HG03135 (cell line): ENCODE results near the gene SYK.
"Not testable (repeated sequence)": the region's sequence is repeated elsewhere in the genome, so short reads cannot be mapped to it uniquely, and the experiment has no call there.

ENCODE experiments used
- ATAC-seq: cut with Tn5 transposase; IDR thresholded peaks from one replicate; pipeline ENCODE4 v1.9.1; 2021; ENCODE audit warnings: mild to moderate bottlenecking, moderate library complexity; ENCODE audit not compliant: unreplicated experiment

SYK gene

GRCh38 chr9:90872835-90873294, 71.2 kb downstream of the SYK start:
- no peak for ATAC-seq

GRCh38 chr9:90873422-90873821, 71.8 kb downstream of the SYK start:
- ATAC-seq, result no peak

DNA sequence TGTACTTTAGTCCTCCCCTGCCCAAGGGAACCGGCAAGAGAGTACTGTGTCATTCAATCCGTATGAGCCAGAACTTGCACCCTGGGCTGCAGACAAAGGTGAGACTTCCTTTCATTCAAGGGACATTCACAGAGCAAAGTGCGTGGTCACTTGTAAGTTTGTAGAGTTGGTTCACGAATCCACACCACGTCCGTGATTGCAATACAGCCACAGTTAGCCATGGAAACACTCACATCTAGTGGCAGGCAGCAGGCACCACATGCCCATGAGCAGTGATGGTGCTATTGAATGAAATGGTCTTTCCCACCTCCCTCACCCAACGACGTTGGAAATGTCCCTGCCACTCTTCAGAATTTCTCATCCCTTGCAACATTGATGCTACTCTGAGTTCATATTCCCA, 72.6 kb downstream of the SYK start:
- ATAC-seq, result no peak

DNA sequence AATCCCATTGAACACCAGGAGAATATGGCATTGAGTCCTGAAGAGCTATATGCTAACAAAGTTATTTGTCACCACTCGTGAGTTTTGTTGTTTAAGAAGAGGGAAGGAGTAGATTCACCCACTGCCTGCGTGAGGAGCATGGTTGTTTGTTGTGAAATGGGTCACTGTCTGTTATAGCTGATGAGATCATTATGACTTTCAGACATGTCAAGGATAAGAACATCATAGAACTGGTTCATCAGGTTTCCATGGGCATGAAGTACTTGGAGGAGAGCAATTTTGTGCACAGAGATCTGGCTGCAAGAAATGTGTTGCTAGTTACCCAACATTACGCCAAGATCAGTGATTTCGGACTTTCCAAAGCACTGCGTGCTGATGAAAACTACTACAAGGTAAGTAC, 76.9 kb downstream of the SYK start:
- no peak for ATAC-seq

DNA sequence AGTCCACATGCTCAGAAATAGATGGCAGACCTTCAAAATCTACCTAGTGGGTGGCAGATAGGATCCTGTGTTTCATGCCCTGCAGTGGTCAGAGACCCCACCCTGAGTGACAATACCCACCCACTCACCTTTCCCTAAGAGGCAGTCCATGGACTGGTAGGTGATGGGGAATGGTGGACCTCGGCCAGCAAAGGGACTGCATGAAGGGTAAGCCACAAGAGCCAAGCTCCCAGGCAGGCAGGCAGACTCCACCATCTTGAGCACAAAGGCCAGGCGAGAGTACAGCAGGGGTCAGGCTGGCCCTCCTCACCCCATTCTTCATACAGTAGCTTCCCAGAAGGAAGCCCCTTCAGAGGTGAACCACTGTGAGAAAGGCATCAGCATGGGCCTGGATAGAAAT, 78.4 kb downstream of the SYK start:
- no peak for ATAC-seq

GRCh38 chr9:90880669-90881068, 79.0 kb downstream of the SYK start:
- no peak for ATAC-seq

DNA sequence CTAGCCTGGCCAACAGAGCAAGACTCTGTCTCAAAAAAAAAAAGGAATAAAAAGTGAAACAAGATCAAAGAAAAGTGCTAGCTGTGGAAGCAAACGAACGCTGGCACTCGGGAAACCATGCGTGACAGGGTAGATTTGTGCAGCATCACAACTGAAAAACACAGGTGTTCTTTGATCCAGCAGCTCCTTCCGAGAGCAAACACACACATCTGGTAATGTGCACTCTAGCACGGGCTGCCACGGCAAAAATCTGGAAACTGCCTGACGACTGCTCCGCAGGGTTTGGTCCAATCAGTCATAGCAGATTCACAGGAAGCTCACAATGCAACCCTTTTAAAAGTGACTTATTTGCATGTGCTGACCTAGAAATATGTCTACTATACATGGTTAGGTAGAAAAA, 80.0 kb downstream of the SYK start:
- no peak for ATAC-seq

DNA sequence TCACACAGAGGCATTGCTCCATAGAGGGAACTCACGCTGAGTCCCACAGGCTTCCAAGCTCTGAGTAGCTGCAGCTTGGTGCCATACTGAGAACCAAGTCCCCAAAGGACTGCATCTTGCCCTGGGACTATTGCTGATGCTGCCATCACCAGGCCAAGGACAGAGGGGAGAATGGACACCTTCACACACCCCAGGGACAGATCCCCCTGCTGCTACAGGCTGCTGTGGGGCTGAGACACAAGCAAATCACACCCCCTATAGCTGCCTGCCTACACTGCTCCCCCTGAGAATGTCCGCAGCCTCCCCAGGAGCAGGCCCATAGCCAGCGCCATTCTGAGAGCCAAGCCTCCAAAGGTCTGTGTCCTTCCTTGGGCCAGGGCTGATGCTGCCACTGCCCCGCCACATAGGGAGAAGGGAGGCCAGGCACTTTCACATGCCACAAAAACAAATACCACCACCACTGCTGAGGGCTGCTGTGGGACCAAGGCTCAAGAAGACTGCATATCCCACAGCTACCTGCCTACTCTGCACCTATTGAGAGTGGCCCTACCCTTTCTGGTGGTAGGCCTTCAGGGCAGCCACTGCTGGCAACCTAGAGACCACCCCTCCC, 81.5 kb downstream of the SYK start:
- ATAC-seq, result no peak

- no peak for ATAC-seq
These were observed 82.0 kb downstream of the SYK start for GRCh38 chr9:90883661-90884060.

GRCh38 chr9:90884178-90884577, 82.6 kb downstream of the SYK start:
- ATAC-seq, result no peak

- ATAC-seq, result not testable (repeated sequence)
These were observed 85.2 kb downstream of the SYK start for GRCh38 chr9:90886868-90887267.

GRCh38 chr9:90888941-90889340, 87.3 kb downstream of the SYK start:
- ATAC-seq, result no peak

GRCh38 chr9:90890146-90890810, 88.7 kb downstream of the SYK start:
- ATAC-seq, result no peak

DNA sequence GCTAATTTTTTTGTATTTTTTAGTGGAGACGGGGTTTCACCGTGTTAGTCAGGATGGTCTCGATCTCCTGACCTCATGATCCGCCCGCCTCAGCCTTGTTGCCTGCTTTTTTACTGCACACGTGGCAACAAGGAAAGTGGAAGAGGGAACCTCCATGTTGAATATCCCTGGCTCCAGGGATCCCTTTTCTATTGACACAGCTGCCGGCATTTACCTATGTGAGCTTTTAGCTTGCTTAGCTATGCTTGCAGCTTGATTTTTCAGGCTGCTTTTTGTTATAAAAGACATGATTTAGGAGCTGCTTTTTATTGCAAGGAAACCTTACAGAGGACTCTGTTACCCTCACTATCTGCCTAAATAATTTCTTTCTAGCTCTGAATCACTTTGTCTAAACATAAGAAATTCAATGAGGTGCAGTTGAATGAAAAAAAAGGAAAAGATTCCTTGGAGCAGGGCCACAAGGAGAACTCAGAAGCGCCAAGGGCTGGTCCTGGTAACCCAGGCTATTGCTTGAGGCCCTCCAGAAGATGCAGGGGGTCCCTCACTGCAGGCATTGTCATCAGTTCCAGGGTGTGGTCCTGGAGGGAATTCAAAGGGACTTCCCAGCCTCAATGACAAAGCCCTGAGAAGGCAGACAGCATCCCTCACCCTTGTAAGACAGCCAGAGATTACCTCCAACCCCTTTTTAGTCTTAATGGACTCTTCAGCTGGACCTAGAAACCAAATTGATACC, 89.9 kb downstream of the SYK start:
- no peak for ATAC-seq

DNA sequence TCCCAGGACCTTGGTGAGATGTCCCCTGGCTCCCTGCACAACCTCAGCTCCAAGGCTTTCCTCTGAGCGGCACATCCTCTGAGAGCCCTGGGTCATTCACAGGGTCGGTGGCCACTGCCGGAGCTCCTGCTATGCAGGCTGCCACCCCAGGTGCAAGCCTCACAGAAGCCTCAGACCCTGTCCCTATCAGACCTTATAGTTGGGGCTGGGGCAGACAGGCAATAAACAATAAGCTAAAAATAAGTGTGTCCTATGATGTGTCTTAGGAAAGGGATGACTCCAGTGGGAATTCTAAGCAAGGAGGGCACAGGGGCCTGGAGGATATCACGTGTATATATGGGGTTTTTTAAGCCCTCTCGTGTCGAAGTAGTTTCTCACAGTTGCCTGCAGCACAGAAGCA, 91.3 kb downstream of the SYK start:
- no peak for ATAC-seq

DNA sequence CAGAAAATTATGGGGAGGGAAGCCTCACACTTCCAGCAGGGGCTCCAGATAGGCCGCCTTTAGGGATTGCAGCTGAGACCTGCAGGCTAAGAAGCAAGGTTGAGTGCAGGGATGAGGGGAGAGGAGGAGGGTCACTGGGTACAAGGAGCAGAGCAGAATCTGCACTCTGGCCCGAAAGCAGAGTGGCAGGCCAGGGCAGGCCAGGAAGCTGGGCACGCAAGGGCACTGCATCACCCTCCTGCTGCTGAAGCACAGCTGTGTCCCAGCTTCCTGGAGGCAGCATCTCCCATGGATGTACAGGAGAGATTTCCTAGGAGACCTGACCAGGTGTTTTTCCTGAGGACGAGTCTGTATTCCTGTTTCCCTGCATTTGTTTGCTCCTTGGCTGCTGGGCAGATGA, 92.1 kb downstream of the SYK start:
- no peak for ATAC-seq

DNA sequence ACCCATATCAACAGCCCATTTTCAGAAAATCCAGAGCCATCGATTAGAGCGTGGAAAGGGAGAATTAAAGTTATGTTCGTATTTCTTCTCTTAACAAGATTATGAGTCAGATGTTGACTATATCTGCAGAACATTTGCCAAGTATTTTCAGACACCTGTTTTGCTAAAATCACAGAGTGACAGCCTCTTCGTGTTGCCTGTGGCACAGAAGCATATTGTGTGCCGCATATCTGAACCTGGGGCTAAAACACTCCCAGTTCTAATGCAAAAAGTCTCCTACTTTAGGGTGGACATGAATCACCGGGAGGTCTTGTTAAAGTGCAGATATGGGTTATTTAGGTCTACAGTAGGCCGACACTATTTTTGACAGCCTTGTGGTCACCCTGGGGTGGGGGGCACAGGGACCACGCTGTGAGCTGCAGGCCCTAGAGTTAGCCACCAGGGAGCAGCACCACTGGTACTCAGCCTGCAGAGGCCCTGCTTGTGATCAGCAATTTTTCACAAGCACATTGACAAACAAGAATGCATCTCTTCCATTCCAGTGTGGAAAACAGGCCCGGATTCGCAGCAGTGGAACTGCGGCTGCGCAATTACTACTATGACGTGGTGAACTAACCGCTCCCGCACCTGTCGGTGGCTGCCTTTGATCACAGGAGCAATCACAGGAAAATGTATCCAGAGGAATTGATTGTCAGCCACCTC, 93.5 kb downstream of the SYK start:
- ATAC-seq, result no peak

GRCh38 chr9:90895786-90896185, 94.2 kb downstream of the SYK start:
- ATAC-seq, result no peak

GRCh38 chr9:90896231-90896630, 94.6 kb downstream of the SYK start:
- ATAC-seq, result no peak

DNA sequence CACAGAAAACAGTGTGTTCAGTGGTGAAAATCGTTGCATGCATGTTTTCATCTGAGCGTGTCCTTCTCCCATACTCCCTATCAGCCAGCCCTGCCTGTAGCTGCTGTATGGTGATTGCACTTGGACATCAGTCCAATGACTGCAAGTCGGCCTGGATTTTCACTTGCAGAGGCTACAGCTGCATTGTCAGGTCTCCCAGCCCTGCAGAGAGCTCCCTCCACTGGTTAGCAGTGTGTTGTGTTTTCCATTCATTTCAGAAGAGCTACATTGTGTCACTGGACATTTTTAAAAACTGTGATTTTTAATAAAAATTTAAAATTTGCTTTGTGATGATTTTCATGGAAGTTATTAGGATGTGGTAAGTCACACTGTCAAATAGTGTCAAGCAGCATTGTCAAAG, 96.6 kb downstream of the SYK start:
- ATAC-seq, result no peak

- ATAC-seq, result no peak
These were observed 97.7 kb downstream of the SYK start for GRCh38 chr9:90899287-90899686.

DNA sequence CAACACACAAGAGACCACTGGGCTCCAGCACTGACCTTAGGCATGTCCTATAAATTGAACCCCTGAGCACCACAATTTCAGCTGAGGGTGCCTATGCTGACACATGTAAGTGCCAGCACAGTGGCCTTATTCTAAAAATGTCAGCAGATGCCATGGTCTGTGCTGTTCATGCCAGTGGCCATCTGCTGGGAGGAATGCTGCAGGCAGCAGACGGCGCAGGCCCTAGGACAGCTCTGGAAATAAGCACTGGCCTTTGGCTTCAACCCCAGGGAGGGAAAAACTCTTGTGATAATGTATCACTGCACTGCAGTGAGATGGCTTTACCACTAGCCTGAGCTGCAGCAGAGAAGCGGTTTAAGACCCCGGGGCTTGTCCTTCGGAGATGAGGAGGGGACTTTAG, 98.5 kb downstream of the SYK start:
- no peak for ATAC-seq
